ENCODE results near the gene FKBP4.

Gene FKBP4

DNA sequence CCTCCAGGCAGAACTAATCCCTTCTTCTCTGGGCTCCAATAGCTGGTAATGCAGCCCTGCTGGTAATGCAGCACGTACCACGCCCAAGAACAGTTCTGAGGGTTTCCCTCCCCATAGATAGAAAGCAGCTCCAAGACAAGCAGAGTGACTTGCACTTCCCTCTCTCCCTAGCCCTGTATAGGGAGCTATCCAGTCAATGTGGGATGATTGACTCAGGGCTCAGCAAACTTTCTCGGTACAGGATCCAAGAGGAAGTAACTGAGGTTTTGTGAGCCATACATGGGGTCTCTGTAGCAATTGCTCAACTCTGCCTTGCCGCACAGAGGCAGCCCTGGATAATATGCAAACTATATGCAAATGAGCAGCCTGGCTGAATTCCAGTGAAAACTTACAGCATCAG is 15.5 kb upstream of the FKBP4 start:
- DNase-seq (ENCODE audit: low read depth, low spot score) = no peak

GRCh38 chr12:2783936-2784600 is 10.7 kb upstream of the FKBP4 start:
- no peak for DNase-seq (ENCODE audit: low read depth, low spot score)

- DNase-seq (ENCODE audit: low read depth, low spot score) = no peak
Observed at GRCh38 chr12:2785017-2785416, 9.8 kb upstream of the FKBP4 start.

- DNase-seq (ENCODE audit: low read depth, low spot score) = no peak
Observed at GRCh38 chr12:2791089-2791488, 3.7 kb upstream of the FKBP4 start.

GRCh38 chr12:2792671-2793500 is 1.9 kb upstream of the FKBP4 start:
- no peak for DNase-seq (ENCODE audit: low read depth, low spot score)

- no peak for DNase-seq (ENCODE audit: low read depth, low spot score)
Observed at GRCh38 chr12:2793561-2793960, 1.2 kb upstream of the FKBP4 start.

DNA sequence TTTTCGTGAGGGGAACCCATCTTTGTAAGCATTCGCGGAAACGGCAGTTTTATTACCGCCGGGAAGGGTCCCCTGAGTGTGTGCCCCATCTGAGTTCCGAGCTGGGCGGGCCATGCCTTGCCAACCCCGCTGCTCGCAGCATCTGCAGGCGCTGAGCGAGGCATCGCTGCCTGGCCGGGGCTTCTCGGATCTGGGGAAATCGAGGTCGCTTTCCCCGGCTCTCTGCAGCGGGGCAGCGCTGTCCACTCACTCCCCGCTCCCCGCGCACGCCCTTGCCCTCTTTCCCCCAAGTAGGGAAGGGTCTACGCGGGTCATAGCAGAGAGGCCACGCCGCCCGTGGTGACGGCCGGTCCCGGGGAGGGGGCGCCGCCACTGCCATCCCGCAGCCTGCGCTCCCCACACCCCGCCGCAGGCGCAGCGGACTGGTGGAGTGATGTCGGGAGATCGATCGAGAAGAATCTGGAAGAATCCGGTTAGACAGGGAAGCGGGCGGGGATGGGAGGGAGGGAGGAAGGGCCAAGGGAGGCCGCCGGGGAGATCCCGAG is 507 bp upstream of the FKBP4 start:
- DNase-seq (ENCODE audit: low read depth, low spot score) = no peak

- no peak for DNase-seq (ENCODE audit: low read depth, low spot score)
Observed at GRCh38 chr12:2795291-2796186, 769 bp downstream of the FKBP4 start.

DNA sequence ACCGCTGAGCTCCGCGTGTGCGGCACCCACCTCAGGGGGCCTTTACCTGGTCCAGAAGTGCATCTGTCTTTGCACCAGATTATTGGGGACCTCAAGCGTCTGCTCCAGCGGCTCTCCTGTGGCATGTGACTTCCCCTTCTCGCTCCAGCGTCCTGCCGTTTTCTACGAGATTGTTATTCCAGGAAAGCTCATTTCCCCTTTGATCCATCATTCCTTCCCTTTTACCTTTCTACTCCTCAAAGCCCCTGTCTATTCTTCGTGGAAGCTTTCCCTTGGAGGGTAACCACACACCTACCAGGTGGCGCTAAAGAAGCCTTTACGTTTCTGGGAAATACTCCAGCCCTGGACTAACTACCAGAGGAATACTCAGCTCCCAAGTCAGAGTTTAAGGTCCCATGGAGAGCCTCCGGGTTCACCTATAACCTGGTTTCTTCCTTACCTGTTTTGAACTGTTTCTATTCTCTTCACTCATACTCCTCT is 1.5 kb downstream of the FKBP4 start:
- no peak for DNase-seq (ENCODE audit: low read depth, low spot score)

GRCh38 chr12:2797721-2798418 is 3.1 kb downstream of the FKBP4 start:
- no peak for DNase-seq (ENCODE audit: low read depth, low spot score)

DNA sequence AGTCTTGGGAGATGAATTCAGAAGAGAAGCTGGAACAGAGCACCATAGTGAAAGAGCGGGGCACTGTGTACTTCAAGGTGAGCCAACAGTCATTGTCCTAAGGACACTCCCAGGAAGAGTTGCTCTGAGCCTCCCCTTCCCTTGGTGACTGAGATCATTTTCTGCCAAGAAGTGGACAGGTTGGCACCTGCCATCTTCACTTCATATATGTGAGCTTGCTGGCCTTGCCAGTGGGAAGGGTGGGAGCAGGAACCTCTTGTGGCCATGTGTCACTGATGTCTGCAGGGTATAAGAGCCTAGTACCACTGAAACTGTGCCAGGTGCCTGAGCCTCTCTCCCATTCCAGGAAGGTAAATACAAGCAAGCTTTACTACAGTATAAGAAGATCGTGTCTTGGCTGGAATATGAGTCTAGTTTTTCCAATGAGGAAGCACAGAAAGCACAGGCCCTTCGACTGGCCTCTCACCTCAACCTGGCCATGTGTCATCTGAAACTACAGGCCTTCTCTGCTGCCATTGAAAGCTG is 5.3 kb downstream of the FKBP4 start:
- no peak for DNase-seq (ENCODE audit: low read depth, low spot score)

GRCh38 chr12:2801044-2801783 is 6.4 kb downstream of the FKBP4 start:
- no peak for DNase-seq (ENCODE audit: low read depth, low spot score)

DNA sequence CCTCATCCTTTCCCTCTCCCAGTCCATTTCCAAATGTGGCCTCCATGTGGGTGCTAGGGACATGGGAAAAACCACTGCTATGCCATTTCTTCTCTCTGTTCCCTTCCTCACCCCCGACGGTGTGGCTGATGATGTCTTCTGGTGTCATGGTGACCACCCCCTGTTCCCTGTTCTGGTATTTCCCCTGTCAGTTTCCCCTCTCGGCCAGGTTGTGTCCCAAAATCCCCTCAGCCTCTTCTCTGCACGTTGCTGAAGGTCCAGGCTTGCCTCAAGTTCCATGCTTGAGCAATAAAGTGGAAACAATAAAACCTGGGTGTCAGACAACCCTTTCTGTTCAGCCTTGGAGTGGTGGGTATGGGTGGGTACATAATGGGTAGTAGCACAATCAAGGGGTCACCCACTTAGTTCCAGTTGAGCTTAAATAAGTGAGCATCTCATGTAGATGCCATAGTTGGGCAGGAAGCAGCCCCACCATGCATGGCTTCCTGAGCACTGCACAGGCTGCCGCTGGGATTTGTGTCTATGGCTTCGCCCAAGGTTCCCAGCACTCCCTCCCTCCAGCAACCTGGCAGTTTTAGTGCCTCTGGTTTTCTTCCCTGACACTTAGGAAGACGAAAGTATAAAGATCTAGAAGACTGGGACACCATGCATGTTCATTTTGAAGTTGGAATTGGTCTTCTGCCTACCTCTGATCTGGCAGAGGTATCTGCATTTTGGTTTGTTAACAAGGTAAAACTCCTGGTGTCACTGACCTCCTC is 9.0 kb downstream of the FKBP4 start:
- no peak for DNase-seq (ENCODE audit: low read depth, low spot score)

GRCh38 chr12:2804393-2805142 is 9.8 kb downstream of the FKBP4 start:
- DNase-seq (ENCODE audit: low read depth, low spot score) = no peak

- DNase-seq (ENCODE audit: low read depth, low spot score) = no peak
Observed at GRCh38 chr12:2805143-2805520, 10.4 kb downstream of the FKBP4 start.

GRCh38 chr12:2806700-2807099 is 11.9 kb downstream of the FKBP4 start:
- no peak for DNase-seq (ENCODE audit: low read depth, low spot score)

DNA sequence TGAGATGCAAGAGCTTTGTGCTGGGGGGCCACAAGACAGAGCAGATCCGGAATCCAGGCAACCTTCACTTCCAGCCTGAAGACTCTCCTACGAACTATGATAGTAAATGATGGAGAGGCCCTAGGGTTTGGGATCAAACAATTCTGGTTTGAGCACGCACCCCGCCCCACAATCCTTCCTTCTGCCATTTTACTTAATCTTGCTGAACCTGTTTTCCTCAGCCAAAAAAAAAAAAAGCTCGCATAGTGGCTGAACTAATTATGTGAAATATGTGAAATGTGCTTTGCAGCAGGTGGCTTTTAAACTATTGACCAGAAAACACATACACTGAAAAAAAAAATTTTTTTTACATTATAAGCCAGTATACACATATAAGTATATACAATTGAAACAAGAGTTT is 17.0 kb downstream of the FKBP4 start:
- no peak for DNase-seq (ENCODE audit: low read depth, low spot score)

- peak; percentile 99 for DNase-seq (ENCODE audit: low read depth, low spot score)
Observed at GRCh38 chr12:2812290-2813213, 17.8 kb downstream of the FKBP4 start, which contains the start of gene ITFG2. TSS of gene ITFG2 (plus strand) at chr12:2812668. CDS start at chr12:2812761, 93 bp downstream.
